Pulmonary artery endothelial cell (primary cell): ENCODE data around the gene DICER1. TPM values are rescaled to one million over a fixed set of nuclear protein-coding genes. Genes with fewer than 3 reads are reported as not detected.

Experiments
- DNase-seq: peaks from one replicate; pipeline ENCODE4 v3.0.0-alpha.2; 2011; ENCODE audit warnings: low read depth, low spot score
- total RNA-seq: library from RNA; depleted of rRNA; stranded (reverse); fragments of >200 nt; gene quantifications from 2 replicates; pipeline ENCODE4 v1.2.3, GENCODE V29; 2014

The DICER1 gene
- total RNA-seq, 1 donor from 2014 or later, result 24.9 TPM

DNA sequence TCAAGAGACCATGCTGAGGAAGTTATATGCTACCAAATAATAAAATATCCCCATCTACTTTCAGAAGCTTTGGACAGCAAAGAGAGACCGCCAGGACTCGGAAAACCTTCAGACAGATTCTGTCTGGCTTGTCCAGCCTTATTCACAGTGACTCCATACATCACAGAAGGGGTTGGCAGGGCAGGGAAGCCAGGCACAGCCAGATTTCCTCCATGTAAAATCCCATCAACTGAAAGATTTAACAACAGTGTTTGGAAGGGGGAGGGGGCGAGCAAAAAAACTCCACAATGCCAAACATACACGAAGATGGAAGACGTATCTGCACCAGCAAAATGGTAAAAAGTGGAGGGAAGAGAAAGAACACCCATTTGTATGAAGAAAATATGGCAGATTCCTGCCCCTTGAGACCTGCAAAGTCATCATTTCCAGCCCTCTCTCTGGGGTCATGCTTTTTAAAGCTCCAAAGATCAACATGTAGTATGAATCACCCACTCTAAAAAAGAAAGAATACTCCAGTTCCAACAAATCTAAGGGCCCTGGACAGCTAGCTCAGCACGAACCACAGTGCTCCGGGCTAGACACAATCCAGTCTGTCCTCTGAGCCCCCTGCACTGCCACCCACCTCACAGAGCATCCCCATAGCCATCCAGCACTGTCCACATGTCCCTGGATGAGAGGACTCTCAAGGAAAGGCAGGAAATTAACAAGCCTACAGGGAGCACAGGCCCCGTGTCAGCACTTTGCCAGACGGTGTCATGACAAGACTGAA lies 116.4 kb downstream of the DICER1 start:
- DNase-seq, result no peak

- no peak for DNase-seq
These were observed 117.4 kb downstream of the DICER1 start for GRCh38 chr14:95039993-95040348.

DNA sequence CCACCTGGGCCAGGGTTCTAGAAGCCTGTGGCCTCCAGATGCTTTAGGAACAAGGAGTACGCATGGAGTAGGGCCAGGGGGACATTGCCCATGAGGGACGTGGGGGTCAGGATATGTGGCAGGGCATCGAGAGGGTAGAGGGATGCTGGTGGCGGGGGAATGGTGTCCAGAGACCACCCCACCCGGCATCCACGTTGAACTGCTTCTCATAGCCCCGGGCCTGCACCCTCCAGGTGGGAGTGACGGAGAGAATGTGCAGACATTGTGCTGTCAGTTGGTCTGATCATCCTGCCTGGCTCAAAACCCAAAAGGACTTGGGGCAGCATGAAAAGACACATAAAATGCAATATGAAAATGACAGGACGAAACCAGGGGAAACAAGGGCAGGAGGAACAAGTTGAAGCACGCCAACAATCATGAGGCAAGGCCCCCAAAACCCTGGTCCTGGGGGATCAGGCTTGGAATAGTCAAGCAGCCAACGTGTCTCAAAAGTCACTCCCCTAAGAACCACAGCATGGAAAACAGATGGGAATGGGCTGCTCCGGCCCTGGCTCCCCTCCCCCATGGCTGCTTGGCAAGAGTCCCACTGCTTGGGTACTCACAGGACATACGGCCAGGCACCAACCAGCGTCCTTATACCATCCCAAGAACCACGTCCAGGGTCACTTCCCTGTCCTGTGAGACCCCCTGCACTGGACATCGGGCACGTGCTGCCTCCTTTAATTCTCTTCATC lies 117.9 kb downstream of the DICER1 start:
- no peak for DNase-seq

DNA sequence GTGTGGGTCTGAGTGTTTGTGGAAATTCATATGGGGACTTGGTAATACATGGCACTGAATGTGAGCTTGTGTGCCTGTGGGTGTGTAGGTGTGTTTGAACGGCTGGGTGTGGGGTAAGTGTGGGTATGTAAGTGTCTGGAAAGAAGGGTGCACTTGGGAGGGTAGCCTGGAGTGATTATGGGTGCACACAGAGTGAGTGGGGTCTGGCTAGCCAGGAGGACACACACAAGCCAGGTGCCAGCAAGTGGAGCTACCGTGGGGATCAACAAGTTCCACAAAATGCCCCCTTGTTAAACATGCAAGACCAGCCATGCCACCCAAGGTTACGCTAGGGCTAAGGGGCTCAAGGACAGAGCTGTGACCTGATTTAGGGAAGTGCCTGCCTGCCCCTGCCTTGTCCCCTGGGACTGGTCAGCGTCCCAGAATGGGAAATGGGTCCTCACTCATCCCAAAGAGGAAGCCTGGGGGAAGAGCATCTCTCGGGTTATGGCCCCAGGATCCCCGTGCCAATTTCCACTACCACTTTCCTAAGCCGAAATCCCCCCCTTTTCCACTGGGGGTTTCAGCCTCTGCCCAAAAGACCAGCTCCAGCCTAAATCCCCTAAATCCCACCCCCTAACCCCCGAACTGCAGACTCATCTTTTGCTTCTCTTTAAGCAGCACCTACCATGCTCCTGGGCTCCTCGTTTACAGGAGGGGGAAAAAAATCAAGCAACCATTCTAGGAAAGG lies 118.6 kb downstream of the DICER1 start:
- no peak for DNase-seq

DNA sequence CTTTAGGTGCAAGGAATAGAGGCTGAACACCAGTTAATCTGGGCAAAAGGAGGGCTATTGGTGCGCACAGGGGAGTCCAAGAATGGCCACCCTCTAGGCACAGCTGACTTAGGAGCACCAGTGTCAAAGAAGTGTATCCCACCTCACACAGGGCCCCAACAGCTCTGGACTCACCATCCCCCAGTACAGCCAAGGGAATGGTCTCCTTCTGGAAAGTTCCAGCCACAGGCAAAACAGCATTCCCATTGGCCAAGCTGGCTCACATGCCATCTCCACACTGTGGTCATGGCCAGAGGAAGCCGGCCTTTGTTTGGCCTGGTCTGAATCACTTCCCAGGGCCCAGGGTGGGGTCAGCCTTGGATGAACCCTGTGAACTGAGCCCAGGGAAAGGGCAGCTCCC lies 120.1 kb downstream of the DICER1 start:
- DNase-seq, result no peak

Other genes with a start within 250 kb of the DICER1 start
- 3.6 and 4.8 TPM in 2 replicates for gene CLMN, start 162.4 kb upstream of the DICER1 start, total RNA-seq